Spleen (tissue), 11 donors: ENCODE data around the gene ATE1. TPM values are rescaled to one million over a fixed set of nuclear protein-coding genes. Genes with fewer than 3 reads are reported as not detected.

Source experiments
- DNase-seq: peaks from one replicate; pipeline ENCODE4 v3.0.0-alpha.2; 2020
- H3K27ac ChIP-seq, 8 donors: fragments of 200-600 bp; sonication (generic) in 7 of 8; 1 replicate in 4 of 8; 2 replicates in 4 of 8; pipeline versions ENCODE4 v1.5.0 to v1.8.0; 2016 to 2021; ENCODE audit warnings: inconsistent platforms in 4 of 8, mild to moderate bottlenecking in 4 of 8, moderate library complexity in 1 of 8
- H3K27me3 ChIP-seq, 7 donors: fragments of 200-600 bp; sonication (generic) in 6 of 7; replicated peaks in 1 of 7; 1 replicate in 4 of 7; 2 replicates in 3 of 7; pipeline versions ENCODE4 v1.5.0 to v1.8.0; 2016 to 2021; ENCODE audit warnings: inconsistent platforms in 3 of 7, mild to moderate bottlenecking in 1 of 7
- H3K36me3 ChIP-seq, 6 donors: fragments of 200-600 bp; sonication (generic) in 5 of 6; 1 replicate in 4 of 6; 2 replicates in 2 of 6; pipeline versions ENCODE4 v1.5.0 to v1.8.0; 2016 to 2021; ENCODE audit warnings: inconsistent platforms in 2 of 6
- H3K4me1 ChIP-seq, 6 donors: fragments of 200-600 bp; sonication (generic) in 5 of 6; 1 replicate in 3 of 6; 2 replicates in 3 of 6; pipeline versions ENCODE4 v1.5.0 to v1.8.0; 2016 to 2021; ENCODE audit warnings: inconsistent platforms in 3 of 6
- H3K4me3 ChIP-seq, 8 donors: fragments of 200-600 bp; sonication (generic) in 7 of 8; 1 replicate in 4 of 8; 2 replicates in 4 of 8; pipeline versions ENCODE4 v1.5.0 to v1.8.0; 2016 to 2021; ENCODE audit warnings: inconsistent platforms in 4 of 8, mild to moderate bottlenecking in 4 of 8, moderate library complexity in 2 of 8
- H3K9me3 ChIP-seq, 8 donors: fragments of 200-600 bp; sonication (generic) in 7 of 8; 1 replicate in 4 of 8; 2 replicates in 4 of 8; pipeline versions ENCODE4 v1.5.0 to v1.8.0; 2016 to 2021; ENCODE audit warnings: inconsistent platforms in 4 of 8
- CTCF ChIP-seq, 11 experiments: fragments of 200-600 bp in 7 of 11; fragments of 450-650 bp in 4 of 11; sonication (generic) in 4 of 11; IDR thresholded peaks in 8 of 11; conservative IDR thresholded peaks in 3 of 11; 1 replicate in 7 of 11; 2 replicates in 4 of 11; pipeline versions ENCODE4 v1.4.0 to v1.8.0; 2016 to 2021; ENCODE audit warnings: antibody characterized with exemption in 11 of 11, inconsistent platforms in 4 of 11, mild to moderate bottlenecking in 1 of 11
- POLR2A ChIP-seq, 3 donors: fragments of 450-650 bp; IDR thresholded peaks; one replicate each; pipeline ENCODE4 v1.5.1; 2017; ENCODE audit warnings: antibody characterized with exemption in 3 of 3, mild to moderate bottlenecking in 1 of 3
- POLR2AphosphoS5 ChIP-seq, 3 donors: sonication (generic); formaldehyde crosslinking; IDR thresholded peaks; one replicate each; pipeline ENCODE4 v1.5.1; 2017; ENCODE audit warnings: antibody characterized with exemption in 3 of 3
- WGBS, 5 donors: extraction: QIAGEN DNeasy Blood & Tissue Kit in 3 of 5; methylation state at CpG; one replicate each; pipeline versions ENCODE4 v1.1.5 to v1.1.7; 2013 to 2018; 5-methylcytosine and 5-hydroxymethylcytosine counted together
- intact Hi-C: fragments of 100-400 bp; cut with DNase I; formaldehyde crosslinking; loops from one replicate; pipeline ENCODE4 v1.15.0; 2023; ENCODE audit warnings: low total_unique reads
- polyA plus RNA-seq, 3 donors: library from polyadenylated mRNA; stranded (reverse); fragments of 200-250 nt; gene quantifications; one replicate each; pipeline ENCODE4 v1.2.1, GENCODE V29; 2013
- total RNA-seq, 7 donors: library from RNA; depleted of rRNA in 3 of 7; stranded (reverse); fragments of >200 nt in 3 of 7; fragmentation: NEBNext Ultra II Directional in 4 of 7; extraction: Animal tissue kit (Norgen Biotek cat#: 25700) in 4 of 7; gene quantifications; one replicate each; pipeline versions ENCODE4 v1.1.0 to v1.2.1, GENCODE V29; 2016 to 2021
- donor health status: healthy with polysubstance abuse.
- donor health status: DM: no; HTN: no; CAD: no; lungs with moderate emphysema.
- donor health status: DM: no; HTN: no; CAD: no.
- donor health status: Bipolar disorder and iron deficiency.
- donor health status: healthy.
- donor health status: DM: no; HTN: no; CAD: no.
- donor health status: DM: yes; HTN: yes; CAD: no.

ATE1 gene
- total and polyA plus RNA-seq, 10 donors: 5.4 to 38.9 (median 29.9) TPM

GRCh38 chr10:121822724-121823123 lies 105.1 kb downstream of the ATE1 start:
- Histone ChIP-seq H3K36me3 (peaks cover 0 to 22% (median 1%) of the 10 kb centered on the region in 6 donors), H3K4me1 (no peaks in the 10 kb centered on the region), H3K27me3 (no peaks in the 10 kb centered on the region), H3K4me3 (no peak overlapping the region), H3K27ac (no peak overlapping the region), H3K9me3 (no peaks in the 10 kb centered on the region)
- TF ChIP-seq POLR2AphosphoS5 (IDR thresholded peaks at IDR 0.05): no peak
- TF ChIP-seq POLR2A (IDR thresholded peaks at IDR 0.05): no peak
- no peak for TF ChIP-seq CTCF (IDR thresholded peaks at IDR 0.05 in 8 of 11, conservative IDR thresholded peaks at IDR 0.05 in 3 of 11)
- intact Hi-C loops: no loop called here
- 81 to 99% (median 94%) methylated on average over 3 of the region's 3 CpGs for WGBS, 5 donors
- DNase-seq: no peak

GRCh38 chr10:121822180-121822579 lies 105.7 kb downstream of the ATE1 start:
- Histone ChIP-seq H3K27ac (no peak overlapping the region), H3K4me3 (no peak overlapping the region), H3K36me3 (peaks cover 0 to 17% (median 0%) of the 10 kb centered on the region in 6 donors), H3K9me3 (no peaks in the 10 kb centered on the region), H3K4me1 (no peaks in the 10 kb centered on the region), H3K27me3 (no peaks in the 10 kb centered on the region)
- no peak for TF ChIP-seq POLR2A (IDR thresholded peaks at IDR 0.05)
- no peak for TF ChIP-seq POLR2AphosphoS5 (IDR thresholded peaks at IDR 0.05)
- no peak for TF ChIP-seq CTCF (IDR thresholded peaks at IDR 0.05 in 8 of 11, conservative IDR thresholded peaks at IDR 0.05 in 3 of 11)
- intact Hi-C loops: no loop called here
- DNase-seq: no peak
- 77 to 95% (median 85%) methylated on average over 1 of the region's 1 CpG for WGBS, 5 donors

- Histone ChIP-seq H3K4me3 (no peak overlapping the region), H3K9me3 (no peaks in the 10 kb centered on the region), H3K27ac (no peak overlapping the region), H3K4me1 (no peaks in the 10 kb centered on the region), H3K36me3 (peaks cover 0 to 18% (median 0%) of the 10 kb centered on the region in 6 donors), H3K27me3 (no peaks in the 10 kb centered on the region)
- DNase-seq: no peak
- intact Hi-C loops: no loop called here
- WGBS, 5 donors: 81 to 93% (median 85%) methylated on average over 2 of the region's 2 CpGs
- TF ChIP-seq CTCF (IDR thresholded peaks at IDR 0.05 in 8 of 11, conservative IDR thresholded peaks at IDR 0.05 in 3 of 11) (no peak), POLR2AphosphoS5 (IDR thresholded peaks at IDR 0.05) (no peak), POLR2A (IDR thresholded peaks at IDR 0.05) (no peak)
These were observed 108.8 kb downstream of the ATE1 start for GRCh38 chr10:121819049-121819448.

- 41 to 65% (median 60%) methylated on average over 2 of the region's 2 CpGs for WGBS, 5 donors
- no peak for DNase-seq
- Histone ChIP-seq H3K27ac (no peak overlapping the region), H3K9me3 (no peaks in the 10 kb centered on the region), H3K4me3 (no peak overlapping the region), H3K4me1 (no peaks in the 10 kb centered on the region), H3K36me3 (peaks cover 0 to 22% (median 0%) of the 10 kb centered on the region in 6 donors), H3K27me3 (no peaks in the 10 kb centered on the region)
- intact Hi-C loops: no loop called here
- TF ChIP-seq POLR2AphosphoS5 (IDR thresholded peaks at IDR 0.05) (no peak), CTCF (IDR thresholded peaks at IDR 0.05 in 8 of 11, conservative IDR thresholded peaks at IDR 0.05 in 3 of 11) (no peak), POLR2A (IDR thresholded peaks at IDR 0.05) (no peak)
These were observed 109.2 kb downstream of the ATE1 start for GRCh38 chr10:121818599-121818998.
